Measurements from ENCODE around the gene EPHB2. TPM values are rescaled to one million over a fixed set of nuclear protein-coding genes. Genes with fewer than 3 reads are reported as not detected.
A peak's percentile ranks its signal among the peaks of the same experiment; 100 is the strongest.

The EPHB2 gene
- total RNA-seq, 1 experiment from 2014 or later = 0.45 TPM

DNA sequence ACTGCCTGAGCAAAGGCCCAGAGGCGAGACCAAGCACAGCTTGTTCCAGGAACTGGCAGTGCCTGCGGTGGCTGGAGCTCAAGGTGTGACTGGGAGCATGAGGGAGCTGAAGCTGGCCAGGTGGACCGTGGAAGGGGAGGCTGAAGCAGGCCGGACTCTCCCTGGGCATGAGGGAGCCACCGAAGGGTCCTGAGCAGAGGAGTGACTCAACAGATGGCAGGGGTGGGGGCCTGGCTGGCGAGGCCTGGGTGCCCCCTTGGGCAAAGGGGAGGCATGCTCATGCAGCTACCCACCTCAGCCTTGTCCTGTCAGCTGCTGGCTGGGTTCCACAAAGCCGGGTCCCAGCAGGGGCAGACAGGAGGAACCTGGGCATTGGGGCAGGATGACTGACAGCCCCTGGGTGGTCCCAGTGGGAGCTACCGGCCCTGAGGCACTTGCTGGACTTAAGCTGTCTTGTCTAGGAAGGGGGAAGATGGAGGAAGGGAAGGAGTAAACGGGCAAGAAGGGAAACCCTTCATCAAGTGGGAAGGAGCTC, 143.1 kb downstream of the EPHB2 start:
- no peaks in the 10 kb centered on the region for H3K9me2 ChIP-seq (replicated peaks; ENCODE audit: insufficient read depth, low read length)
- no peaks in the 10 kb centered on the region for H4K20me1 ChIP-seq (ENCODE audit: insufficient read depth, low read depth, low read length)
- H3K27me3 ChIP-seq (ENCODE audit: low read length) = no peaks in the 10 kb centered on the region
- H2AFZ ChIP-seq (ENCODE audit: low read length) = no peak overlapping the region
- no peaks in the 10 kb centered on the region for H3K9me3 ChIP-seq (ENCODE audit: low read length)
- DNase-seq = no peak
- H3K4me3 ChIP-seq (ENCODE audit: low read length) = no peak overlapping the region
- H3K27ac ChIP-seq (ENCODE audit: low read length) = peak overlapping the region; percentile 80; the same call in 1 of the 2 replicates
- H3K4me2 ChIP-seq (ENCODE audit: low read depth, low read length, poor library complexity, severe bottlenecking) = no peak overlapping the region
- no peaks in the 10 kb centered on the region for H3K79me2 ChIP-seq (ENCODE audit: low read length)
- H3K4me1 ChIP-seq (ENCODE audit: low read length) = peaks cover 89% of the 10 kb centered on the region
- peak overlapping the region; percentile 73; the same call in 1 of the 2 replicates for H3K9ac ChIP-seq (ENCODE audit: low read length)
- H3K36me3 ChIP-seq (ENCODE audit: insufficient read depth, low read length) = no peaks in the 10 kb centered on the region

DNA sequence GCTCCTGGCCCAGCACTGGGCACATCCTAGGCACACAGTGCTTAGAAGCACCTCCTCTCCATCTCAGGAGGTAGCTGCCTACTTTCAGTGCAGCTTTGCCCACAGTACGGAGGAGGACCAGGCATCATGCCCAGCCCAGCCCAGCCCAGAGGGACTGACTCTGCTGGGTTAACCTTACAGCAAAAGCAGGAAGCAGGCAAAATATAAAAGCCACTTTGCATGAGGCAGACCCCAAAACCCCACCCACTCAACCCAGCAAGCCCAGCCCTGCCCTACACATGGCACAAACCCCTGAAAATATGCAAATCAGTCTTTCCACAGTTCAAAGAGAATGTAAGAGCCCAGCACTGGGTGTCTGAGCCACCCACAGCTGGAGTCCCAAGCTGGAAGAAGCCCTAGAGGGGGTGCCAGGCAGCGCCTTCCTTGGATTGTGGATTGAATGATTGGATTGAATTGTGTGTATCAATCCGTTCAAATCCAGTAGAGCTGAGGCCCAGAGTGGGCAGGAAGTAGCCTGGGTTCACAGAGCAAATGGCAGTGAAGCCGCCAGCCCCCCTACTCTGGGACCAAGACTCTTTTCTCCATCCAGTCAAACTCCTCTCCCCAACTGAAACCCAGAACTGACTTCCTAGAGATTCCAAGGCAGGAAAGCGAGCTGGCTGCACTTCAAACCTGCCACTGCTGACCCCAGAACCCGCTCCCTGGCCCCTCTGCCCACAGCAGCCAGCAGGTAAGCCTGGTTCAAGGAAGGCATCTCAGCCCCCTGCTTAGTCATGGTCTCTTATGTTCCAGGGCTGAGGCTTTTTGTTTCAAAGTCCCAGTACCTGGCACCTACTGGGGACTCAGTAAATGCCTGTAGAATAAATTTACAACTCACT, 144.3 kb downstream of the EPHB2 start:
- H3K9me3 ChIP-seq (ENCODE audit: low read length) = no peaks in the 10 kb centered on the region
- no peaks in the 10 kb centered on the region for H3K36me3 ChIP-seq (ENCODE audit: insufficient read depth, low read length)
- H3K4me3 ChIP-seq (ENCODE audit: low read length) = peak overlapping the region; percentile 46
- no peaks in the 10 kb centered on the region for H4K20me1 ChIP-seq (ENCODE audit: insufficient read depth, low read depth, low read length)
- peak; percentile 95 for DNase-seq
- H3K27ac ChIP-seq (ENCODE audit: low read length) = peak overlapping the region; percentile 80
- peak overlapping the region; percentile 73 for H3K9ac ChIP-seq (ENCODE audit: low read length)
- peaks cover 96% of the 10 kb centered on the region for H3K4me1 ChIP-seq (ENCODE audit: low read length)
- H3K9me2 ChIP-seq (replicated peaks; ENCODE audit: insufficient read depth, low read length) = no peaks in the 10 kb centered on the region
- peak overlapping the region; percentile 79 for H3K4me2 ChIP-seq (ENCODE audit: low read depth, low read length, poor library complexity, severe bottlenecking)
- no peaks in the 10 kb centered on the region for H3K27me3 ChIP-seq (ENCODE audit: low read length)
- no peaks in the 10 kb centered on the region for H3K79me2 ChIP-seq (ENCODE audit: low read length)
- no peak overlapping the region for H2AFZ ChIP-seq (ENCODE audit: low read length)

DNA sequence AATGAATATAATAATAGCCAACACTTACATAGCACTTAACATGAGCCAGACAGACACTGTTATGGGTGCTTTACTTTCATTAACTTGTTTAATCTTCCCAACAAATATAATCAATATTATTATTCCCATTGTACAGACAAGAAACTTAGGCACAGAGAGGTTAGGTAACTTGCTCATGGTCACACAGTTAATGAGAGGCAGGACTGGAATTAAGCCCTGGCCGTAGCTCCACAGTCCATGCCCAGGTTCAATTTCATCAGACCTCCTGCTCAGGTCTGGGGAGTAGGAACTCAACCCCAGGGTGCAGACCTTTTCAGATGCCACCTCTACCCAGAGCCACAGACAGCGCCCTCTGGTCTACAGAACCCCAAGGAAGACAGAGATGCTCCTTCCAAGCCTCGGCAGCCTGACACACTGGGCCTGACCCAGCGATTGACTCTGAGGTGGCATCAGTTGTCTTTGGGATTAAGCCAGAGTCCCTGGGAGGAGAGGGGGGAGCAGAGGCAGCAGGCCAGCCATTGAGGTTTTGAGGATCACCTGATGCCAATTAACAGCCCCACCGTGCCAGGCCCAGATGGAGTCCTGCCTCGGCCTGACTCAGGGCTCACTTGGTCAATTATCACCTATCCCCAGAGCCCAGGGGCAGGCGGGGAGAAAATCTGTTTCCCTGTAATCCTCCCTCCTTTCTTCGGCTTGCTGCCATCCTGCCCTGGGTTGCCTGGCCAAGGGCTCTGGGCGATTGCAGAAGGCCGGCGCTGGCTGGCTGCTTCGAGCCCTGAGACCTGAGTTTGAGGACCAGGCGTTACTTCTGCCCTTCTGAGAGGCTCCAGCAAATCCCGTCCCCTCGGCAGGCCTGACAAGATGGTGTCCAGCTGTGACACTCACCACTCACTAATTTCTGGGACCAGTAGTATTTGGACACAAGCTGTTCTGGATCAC, 145.3 kb downstream of the EPHB2 start:
- H3K4me1 ChIP-seq (ENCODE audit: low read length) = peaks cover 96% of the 10 kb centered on the region
- no peak overlapping the region for H2AFZ ChIP-seq (ENCODE audit: low read length)
- peak overlapping the region; percentile 73 for H3K9ac ChIP-seq (ENCODE audit: low read length)
- H3K9me3 ChIP-seq (ENCODE audit: low read length) = no peaks in the 10 kb centered on the region
- H4K20me1 ChIP-seq (ENCODE audit: insufficient read depth, low read depth, low read length) = no peaks in the 10 kb centered on the region
- no peaks in the 10 kb centered on the region for H3K9me2 ChIP-seq (replicated peaks; ENCODE audit: insufficient read depth, low read length)
- peak overlapping the region; percentile 80 for H3K27ac ChIP-seq (ENCODE audit: low read length)
- H3K4me3 ChIP-seq (ENCODE audit: low read length) = peak overlapping the region; percentile 46; the same call in 1 of the 2 replicates
- H3K79me2 ChIP-seq (ENCODE audit: low read length) = no peaks in the 10 kb centered on the region
- DNase-seq = no peak
- H3K27me3 ChIP-seq (ENCODE audit: low read length) = no peaks in the 10 kb centered on the region
- H3K4me2 ChIP-seq (ENCODE audit: low read depth, low read length, poor library complexity, severe bottlenecking) = peak overlapping the region; percentile 79
- no peaks in the 10 kb centered on the region for H3K36me3 ChIP-seq (ENCODE audit: insufficient read depth, low read length)

- Histone ChIP-seq H3K9me2 (replicated peaks; ENCODE audit: insufficient read depth, low read length) (no peaks in the 10 kb centered on the region), H3K4me3 (ENCODE audit: low read length) (no peak overlapping the region), H3K27ac (ENCODE audit: low read length) (no peak overlapping the region), H3K4me2 (ENCODE audit: low read depth, low read length, poor library complexity, severe bottlenecking) (no peak overlapping the region), H3K4me1 (ENCODE audit: low read length) (peaks cover 96% of the 10 kb centered on the region), H3K9ac (ENCODE audit: low read length) (no peak overlapping the region), H3K79me2 (ENCODE audit: low read length) (no peaks in the 10 kb centered on the region), H4K20me1 (ENCODE audit: insufficient read depth, low read depth, low read length) (no peaks in the 10 kb centered on the region), H3K27me3 (ENCODE audit: low read length) (no peaks in the 10 kb centered on the region), H3K9me3 (ENCODE audit: low read length) (no peaks in the 10 kb centered on the region), H2AFZ (ENCODE audit: low read length) (no peak overlapping the region), H3K36me3 (ENCODE audit: insufficient read depth, low read length) (no peaks in the 10 kb centered on the region)
- no peak for DNase-seq
These were observed 147.0 kb downstream of the EPHB2 start for GRCh38 chr1:22857661-22858060.

DNA sequence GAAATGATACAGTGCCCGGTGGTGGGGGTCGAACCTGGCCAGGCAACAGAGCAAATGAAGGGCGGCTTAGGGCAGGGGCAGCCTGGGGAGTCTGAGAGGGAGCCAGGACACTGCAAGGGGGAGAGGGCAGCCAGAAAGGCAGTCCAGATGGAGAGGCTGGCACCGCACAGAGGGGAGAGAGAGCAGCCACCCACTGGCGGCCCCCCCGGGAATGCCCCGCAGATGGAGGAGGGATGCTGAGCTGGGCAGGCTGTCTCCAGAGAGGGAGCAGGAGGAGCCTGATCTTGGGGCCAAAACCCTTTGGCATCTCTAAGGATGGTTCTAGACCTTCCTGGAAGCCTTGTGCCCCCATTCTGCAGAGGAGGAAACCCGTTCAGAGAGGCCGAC, 149.8 kb downstream of the EPHB2 start:
- peak overlapping the region; percentile 89 for H3K27ac ChIP-seq (ENCODE audit: low read length)
- no peaks in the 10 kb centered on the region for H3K9me2 ChIP-seq (replicated peaks; ENCODE audit: insufficient read depth, low read length)
- peak overlapping the region; percentile 37 for H3K4me2 ChIP-seq (ENCODE audit: low read depth, low read length, poor library complexity, severe bottlenecking)
- no peak for DNase-seq
- H3K27me3 ChIP-seq (ENCODE audit: low read length) = no peaks in the 10 kb centered on the region
- no peaks in the 10 kb centered on the region for H4K20me1 ChIP-seq (ENCODE audit: insufficient read depth, low read depth, low read length)
- H3K4me3 ChIP-seq (ENCODE audit: low read length) = no peak overlapping the region
- no peaks in the 10 kb centered on the region for H3K36me3 ChIP-seq (ENCODE audit: insufficient read depth, low read length)
- H2AFZ ChIP-seq (ENCODE audit: low read length) = no peak overlapping the region
- H3K9me3 ChIP-seq (ENCODE audit: low read length) = no peaks in the 10 kb centered on the region
- H3K4me1 ChIP-seq (ENCODE audit: low read length) = peaks cover 81% of the 10 kb centered on the region
- peak overlapping the region; percentile 23; the same call in 1 of the 2 replicates for H3K9ac ChIP-seq (ENCODE audit: low read length)
- H3K79me2 ChIP-seq (ENCODE audit: low read length) = no peaks in the 10 kb centered on the region

- peak overlapping the region; percentile 57 for H3K9ac ChIP-seq (ENCODE audit: low read length)
- no peaks in the 10 kb centered on the region for H3K36me3 ChIP-seq (ENCODE audit: insufficient read depth, low read length)
- no peaks in the 10 kb centered on the region for H3K9me3 ChIP-seq (ENCODE audit: low read length)
- DNase-seq = peak; percentile 60
- H3K4me2 ChIP-seq (ENCODE audit: low read depth, low read length, poor library complexity, severe bottlenecking) = peak overlapping the region; percentile 37
- no peak overlapping the region for H3K4me3 ChIP-seq (ENCODE audit: low read length)
- no peaks in the 10 kb centered on the region for H3K27me3 ChIP-seq (ENCODE audit: low read length)
- H2AFZ ChIP-seq (ENCODE audit: low read length) = no peak overlapping the region
- peak overlapping the region; percentile 89 for H3K27ac ChIP-seq (ENCODE audit: low read length)
- peaks cover 81% of the 10 kb centered on the region for H3K4me1 ChIP-seq (ENCODE audit: low read length)
- no peaks in the 10 kb centered on the region for H4K20me1 ChIP-seq (ENCODE audit: insufficient read depth, low read depth, low read length)
- H3K9me2 ChIP-seq (replicated peaks; ENCODE audit: insufficient read depth, low read length) = no peaks in the 10 kb centered on the region
- no peaks in the 10 kb centered on the region for H3K79me2 ChIP-seq (ENCODE audit: low read length)
These were observed 150.3 kb downstream of the EPHB2 start for GRCh38 chr1:22860883-22861385.

- peak overlapping the region; percentile 89 for H3K27ac ChIP-seq (ENCODE audit: low read length)
- H2AFZ ChIP-seq (ENCODE audit: low read length) = no peak overlapping the region
- no peaks in the 10 kb centered on the region for H3K36me3 ChIP-seq (ENCODE audit: insufficient read depth, low read length)
- no peaks in the 10 kb centered on the region for H4K20me1 ChIP-seq (ENCODE audit: insufficient read depth, low read depth, low read length)
- H3K9me3 ChIP-seq (ENCODE audit: low read length) = no peaks in the 10 kb centered on the region
- DNase-seq = peak; percentile 93
- no peaks in the 10 kb centered on the region for H3K79me2 ChIP-seq (ENCODE audit: low read length)
- peak overlapping the region; percentile 57 for H3K9ac ChIP-seq (ENCODE audit: low read length)
- H3K27me3 ChIP-seq (ENCODE audit: low read length) = no peaks in the 10 kb centered on the region
- no peaks in the 10 kb centered on the region for H3K9me2 ChIP-seq (replicated peaks; ENCODE audit: insufficient read depth, low read length)
- H3K4me2 ChIP-seq (ENCODE audit: low read depth, low read length, poor library complexity, severe bottlenecking) = peak overlapping the region; percentile 34
- peaks cover 74% of the 10 kb centered on the region for H3K4me1 ChIP-seq (ENCODE audit: low read length)
- H3K4me3 ChIP-seq (ENCODE audit: low read length) = no peak overlapping the region
These were observed 151.3 kb downstream of the EPHB2 start for GRCh38 chr1:22861764-22862440.

All from Karpas-422 (cell line).